A673 (cell line): Measurements from ENCODE around the gene TMPO.

ENCODE experiments used
- EZH2 ChIP-seq: fragments of 200-600 bp; sonication (generic); IDR thresholded peaks from 2 replicates; pipeline ENCODE4 v1.6.1; 2017; ENCODE audit warnings: borderline replicate concordance, low read depth, mild to moderate bottlenecking, mixed read lengths, antibody characterized with exemption, low read length; ENCODE audit not compliant: poor library complexity, severe bottlenecking
- TF ChIP-seq, protein P1 (sequence below): fragments of 300-800, 200-600 bp; sonication (generic); conservative IDR thresholded peaks from 2 replicates; pipeline ENCODE4 v1.5.1; 2017; ENCODE audit warnings: low read depth, mild to moderate bottlenecking, antibody characterized with exemption, low read length, moderate library complexity, mixed read lengths

DNA sequence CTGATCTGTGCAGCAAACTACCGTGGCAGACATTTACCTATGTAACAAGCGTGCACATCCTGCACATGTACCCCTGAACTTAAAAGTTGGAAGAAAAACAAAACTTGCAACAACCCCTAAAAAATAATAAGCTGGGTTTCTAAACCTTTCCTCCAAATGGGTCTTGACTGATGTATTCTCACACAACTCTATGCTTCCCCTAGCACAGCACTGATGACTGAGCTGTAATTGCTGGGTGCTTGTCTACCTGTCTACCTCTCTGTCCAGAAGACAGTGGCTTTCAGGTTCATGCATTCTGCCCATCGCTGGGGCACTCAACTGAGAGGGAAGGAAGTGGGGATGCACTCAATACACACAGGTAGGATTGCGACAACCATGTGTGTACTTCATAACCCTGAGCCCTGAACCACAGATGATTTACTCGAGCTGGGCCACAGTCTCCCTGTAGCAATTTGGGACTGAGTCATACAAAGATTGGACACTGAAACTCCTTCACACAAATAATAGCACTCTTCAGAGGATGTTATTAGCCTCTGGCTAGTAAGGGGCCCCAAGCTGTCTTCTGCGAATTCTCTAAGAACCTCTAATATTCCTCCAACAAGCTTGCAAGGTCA lies 44.8 kb upstream of the TMPO start:
- TF ChIP-seq, protein P1, sequence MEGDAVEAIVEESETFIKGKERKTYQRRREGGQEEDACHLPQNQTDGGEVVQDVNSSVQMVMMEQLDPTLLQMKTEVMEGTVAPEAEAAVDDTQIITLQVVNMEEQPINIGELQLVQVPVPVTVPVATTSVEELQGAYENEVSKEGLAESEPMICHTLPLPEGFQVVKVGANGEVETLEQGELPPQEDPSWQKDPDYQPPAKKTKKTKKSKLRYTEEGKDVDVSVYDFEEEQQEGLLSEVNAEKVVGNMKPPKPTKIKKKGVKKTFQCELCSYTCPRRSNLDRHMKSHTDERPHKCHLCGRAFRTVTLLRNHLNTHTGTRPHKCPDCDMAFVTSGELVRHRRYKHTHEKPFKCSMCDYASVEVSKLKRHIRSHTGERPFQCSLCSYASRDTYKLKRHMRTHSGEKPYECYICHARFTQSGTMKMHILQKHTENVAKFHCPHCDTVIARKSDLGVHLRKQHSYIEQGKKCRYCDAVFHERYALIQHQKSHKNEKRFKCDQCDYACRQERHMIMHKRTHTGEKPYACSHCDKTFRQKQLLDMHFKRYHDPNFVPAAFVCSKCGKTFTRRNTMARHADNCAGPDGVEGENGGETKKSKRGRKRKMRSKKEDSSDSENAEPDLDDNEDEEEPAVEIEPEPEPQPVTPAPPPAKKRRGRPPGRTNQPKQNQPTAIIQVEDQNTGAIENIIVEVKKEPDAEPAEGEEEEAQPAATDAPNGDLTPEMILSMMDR, result no peak
- no peak for TF ChIP-seq EZH2
